DOHH2 (cell line): ENCODE results near the gene PRKCZ.

Source experiments
- CTCF ChIP-seq: fragments of 200-600 bp; sonication (generic); IDR thresholded peaks from one replicate; pipeline ENCODE4 v1.5.1; 2014; ENCODE audit warnings: antibody characterized with exemption, mild to moderate bottlenecking, low read depth, low read length; ENCODE audit not compliant: poor library complexity, severe bottlenecking
- EZH2phosphoT487 ChIP-seq: fragments of 200-600 bp; sonication (generic); IDR thresholded peaks from 2 replicates; pipeline ENCODE4 v1.6.1; 2017; ENCODE audit warnings: borderline replicate concordance, mild to moderate bottlenecking, antibody characterized with exemption, low read length, moderate library complexity, mixed read lengths

- TF ChIP-seq CTCF (no peak), EZH2phosphoT487 (no peak)
Observed at GRCh38 chr1:2215329-2215728, 165.1 kb downstream of the PRKCZ start.
